ENCODE measurements around the gene EIF3L. TPM values are rescaled to one million over a fixed set of nuclear protein-coding genes. Genes with fewer than 3 reads are reported as not detected.

The EIF3L gene
- total and polyA plus RNA-seq, 9 of the 15 experiments (the other 6 are each of a cell fraction or from before 2014, with no cell fraction given), result 257 to 699 (median 368) TPM

DNA sequence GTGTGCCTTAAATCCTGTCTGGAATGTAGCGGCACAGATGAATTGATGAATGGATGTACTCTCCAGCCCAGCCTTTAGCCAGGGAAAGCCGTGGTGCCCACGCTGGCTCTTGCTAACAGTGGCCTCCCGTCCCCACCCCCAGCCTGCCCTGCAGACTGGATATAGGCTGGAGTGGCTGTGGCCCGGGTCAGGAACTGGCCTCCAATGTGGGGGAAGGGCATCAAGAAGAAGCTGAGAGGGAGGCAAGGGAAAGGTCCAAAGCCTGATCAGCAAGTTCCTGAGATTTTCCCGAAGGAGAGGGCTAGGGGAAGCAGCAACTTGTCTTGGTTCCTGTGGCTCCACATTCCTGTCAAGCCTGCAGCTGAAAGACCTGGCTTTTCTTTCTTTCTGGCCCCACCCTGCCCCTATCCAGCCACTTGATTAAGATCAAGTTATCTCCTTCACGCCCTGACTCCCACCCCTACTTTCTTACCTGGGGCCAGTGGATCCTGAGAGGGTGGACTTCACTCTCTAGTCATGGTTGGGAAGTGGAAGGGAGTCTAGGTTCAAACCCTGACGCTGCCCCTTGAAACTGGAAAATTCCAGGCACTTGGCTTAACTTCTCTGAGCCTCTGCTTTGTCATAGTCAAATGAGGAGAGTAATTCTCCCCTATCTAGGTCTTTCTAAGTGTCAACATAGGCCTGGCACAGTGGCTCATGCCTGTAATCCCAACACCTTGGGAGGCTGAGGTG, 45.9 kb downstream of the EIF3L start:
- DNase-seq (ENCODE audit: extremely low read depth in 1 of 4, low spot score in 3 of 4), result no peak
- POLR2A ChIA-PET, result interaction anchor here (1.0 kb wide), 1 partner anchor 36 kb away, joined by 3 read pairs; no protein-coding TSS in a partner anchor
- Histone ChIP-seq H3K9ac (ENCODE audit: insufficient read depth in 1 of 2, low read depth in 2 of 2, low read length in 2 of 2) (peak overlapping the region in 1 of 2 experiments; percentile 60; a peak in 1 of 4 replicates), H3K27ac (ENCODE audit: extremely low read depth, low read depth, low read length) (peak overlapping the region; percentile 51; the same call in 2 of the 3 replicates), H3K27me3 (ENCODE audit: control insufficient read depth in 2 of 2, insufficient read depth in 2 of 2, low read length in 2 of 2) (no peaks in the 10 kb centered on the region), H3K36me3 (ENCODE audit: control insufficient read depth, insufficient read depth, low read length) (peaks cover 10% of the 10 kb centered on the region; the same call in 2 of the 3 replicates), H3K9me1 (ENCODE audit: control insufficient read depth, insufficient read depth, low read length) (no peaks in the 10 kb centered on the region), H3K4me3 (no peak overlapping the region), H2AFZ (ENCODE audit: low read depth, low read length) (no peak overlapping the region), H3K9me3 (replicated peaks; ENCODE audit: control insufficient read depth, insufficient read depth, low read depth, low read length) (no peaks in the 10 kb centered on the region), H4K20me1 (replicated peaks; ENCODE audit: control insufficient read depth, insufficient read depth, low read length) (no peaks in the 10 kb centered on the region), H3K4me2 (ENCODE audit: insufficient read depth, low read length) (peak overlapping the region; percentile 7; the same call in 1 of the 2 replicates), H3K4me1 (replicated peaks in 1 of 2; ENCODE audit: control insufficient read depth in 2 of 2, insufficient read depth in 2 of 2, low read length in 2 of 2) (peaks cover 16 to 29% of the 10 kb centered on the region in 2 experiments), H3K79me2 (ENCODE audit: control insufficient read depth, insufficient read depth, low read length) (no peaks in the 10 kb centered on the region)
- 34% methylated on average over 8 of the region's 8 CpGs for WGBS (ENCODE audit: insufficient coverage, low coverage, missing lambda C conversion rate)
- CTCF ChIA-PET (ENCODE audit: low intra/inter-chr PET ratio), result no interaction called here
- BruUV-seq (replicated peaks), result no TSS peak
- TF ChIP-seq, protein P1, sequence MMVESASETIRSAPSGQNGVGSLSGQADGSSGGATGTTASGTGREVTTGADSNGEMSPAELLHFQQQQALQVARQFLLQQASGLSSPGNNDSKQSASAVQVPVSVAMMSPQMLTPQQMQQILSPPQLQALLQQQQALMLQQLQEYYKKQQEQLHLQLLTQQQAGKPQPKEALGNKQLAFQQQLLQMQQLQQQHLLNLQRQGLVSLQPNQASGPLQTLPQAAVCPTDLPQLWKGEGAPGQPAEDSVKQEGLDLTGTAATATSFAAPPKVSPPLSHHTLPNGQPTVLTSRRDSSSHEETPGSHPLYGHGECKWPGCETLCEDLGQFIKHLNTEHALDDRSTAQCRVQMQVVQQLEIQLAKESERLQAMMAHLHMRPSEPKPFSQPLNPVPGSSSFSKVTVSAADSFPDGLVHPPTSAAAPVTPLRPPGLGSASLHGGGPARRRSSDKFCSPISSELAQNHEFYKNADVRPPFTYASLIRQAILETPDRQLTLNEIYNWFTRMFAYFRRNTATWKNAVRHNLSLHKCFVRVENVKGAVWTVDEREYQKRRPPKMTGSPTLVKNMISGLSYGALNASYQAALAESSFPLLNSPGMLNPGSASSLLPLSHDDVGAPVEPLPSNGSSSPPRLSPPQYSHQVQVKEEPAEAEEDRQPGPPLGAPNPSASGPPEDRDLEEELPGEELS (CRISPR knock-in tag; IDR thresholded peaks at IDR 0.05; ENCODE audit: borderline replicate concordance), result no peak
- TF ChIP-seq, protein P2, sequence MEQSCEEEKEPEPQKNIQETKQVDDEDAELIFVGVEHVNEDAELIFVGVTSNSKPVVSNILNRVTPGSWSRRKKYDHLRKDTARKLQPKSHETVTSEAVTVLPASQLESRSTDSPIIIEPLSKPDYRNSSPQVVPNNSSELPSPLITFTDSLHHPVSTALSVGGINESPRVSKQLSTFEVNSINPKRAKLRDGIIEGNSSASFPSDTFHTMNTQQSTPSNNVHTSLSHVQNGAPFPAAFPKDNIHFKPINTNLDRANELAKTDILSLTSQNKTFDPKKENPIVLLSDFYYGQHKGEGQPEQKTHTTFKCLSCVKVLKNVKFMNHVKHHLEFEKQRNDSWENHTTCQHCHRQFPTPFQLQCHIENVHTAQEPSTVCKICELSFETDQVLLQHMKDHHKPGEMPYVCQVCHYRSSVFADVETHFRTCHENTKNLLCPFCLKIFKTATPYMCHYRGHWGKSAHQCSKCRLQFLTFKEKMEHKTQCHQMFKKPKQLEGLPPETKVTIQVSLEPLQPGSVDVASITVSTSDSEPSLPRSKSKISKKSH (CRISPR knock-in tag; IDR thresholded peaks at IDR 0.05), result no peak
- TF ChIP-seq ZEB2 (IDR thresholded peaks at IDR 0.05), result peak; percentile 53; the same call in 1 of the 2 replicates
- TF ChIP-seq ARID1B (IDR thresholded peaks at IDR 0.05), result peak; percentile 29; the same call in 1 of the 2 replicates
- 0 out of 2 replicates have a peak, but pooled peaks have one; percentile 22 for TF ChIP-seq SMARCE1 (IDR thresholded peaks at IDR 0.05)
- no peak for TF ChIP-seq TAF15 (IDR thresholded peaks at IDR 0.05; ENCODE audit: low read depth, low read length)
- no peak for TF ChIP-seq CBFB (CRISPR knock-in tag; IDR thresholded peaks at IDR 0.05)
- TF ChIP-seq DPF2 (IDR thresholded peaks at IDR 0.05), result 0 out of 2 replicates have a peak, but pooled peaks have one; percentile 49
- TF ChIP-seq NR1H2 (CRISPR knock-in tag; IDR thresholded peaks at IDR 0.05), result no peak
- intact Hi-C loops (cut with micrococcal nuclease) (no loop called here), in situ Hi-C loops (cut with MboI) (no loop called here)
- peak; percentile 19 for ATAC-seq
- FAIRE-seq, result no peak

Measured in K562 (cell line).